Body of pancreas (tissue), 4 donors: ENCODE data around the gene BMP10. TPM values are rescaled to one million over a fixed set of nuclear protein-coding genes. Genes with fewer than 3 reads are reported as not detected.
"Not testable (repeated sequence)": the region's sequence is repeated elsewhere in the genome, so short reads cannot be mapped to it uniquely, and the experiment has no call there.

Source experiments
- ATAC-seq: fragments of 150-250 bp; one replicate; pipeline ENCODE4 v1.9.1; 2016
- DNase-seq, 4 donors: peaks; one replicate each; pipeline ENCODE4 v3.0.0-alpha.2; 2019
- H3K27ac ChIP-seq, 4 donors: fragments of 200-600 bp; sonication (generic); 1 replicate in 3 of 4; 2 replicates in 1 of 4; pipeline versions ENCODE4 v1.5.1 to v1.6.1; 2016 to 2019; ENCODE audit warnings: mild to moderate bottlenecking in 1 of 4, mixed read lengths in 1 of 4, moderate library complexity in 1 of 4
- H3K27me3 ChIP-seq, 2 donors: fragments of 200-600 bp; sonication (generic); one replicate each; pipeline ENCODE4 v1.6.0; 2016; ENCODE audit warnings: mild to moderate bottlenecking in 1 of 2
- H3K36me3 ChIP-seq, 2 donors: fragments of 200-600 bp; sonication (generic); replicated peaks in 1 of 2; 2 replicates each; pipeline ENCODE4 v1.5.1; 2016; ENCODE audit warnings: low read depth in 2 of 2; ENCODE audit not compliant: insufficient read depth in 1 of 2
- H3K4me1 ChIP-seq: fragments of 200-600 bp; sonication (generic); one replicate; pipeline ENCODE4 v1.6.0; 2016
- H3K4me3 ChIP-seq, 2 donors: fragments of 200-600 bp; sonication (generic); 1 replicate in 1 of 2; 2 replicates in 1 of 2; pipeline ENCODE4 v1.5.1; 2016 to 2019
- H3K9me3 ChIP-seq, 3 donors: fragments of 200-600 bp; sonication (generic); 1 replicate in 2 of 3; 2 replicates in 1 of 3; pipeline ENCODE4 v1.5.1; 2016
- CTCF ChIP-seq, 7 experiments: fragments of 450-650 bp in 4 of 7; fragments of 200-600 bp in 3 of 7; sonication (generic) in 3 of 7; IDR thresholded peaks; one replicate each; pipeline ENCODE4 v1.5.1; 2016 to 2019; ENCODE audit warnings: antibody characterized with exemption in 7 of 7
- POLR2A ChIP-seq, 3 donors: fragments of 450-650 bp; IDR thresholded peaks; one replicate each; pipeline ENCODE4 v1.6.1; 2016; ENCODE audit warnings: antibody characterized with exemption in 3 of 3, mild to moderate bottlenecking in 2 of 3
- WGBS, 2 donors: methylation state at CpG; one replicate each; pipeline ENCODE4 v1.1.5; 2017; 5-methylcytosine and 5-hydroxymethylcytosine counted together
- intact Hi-C: fragments of 100-400 bp; cut with DNase I; formaldehyde crosslinking; loops from one replicate; pipeline ENCODE4 v1.15.1; 2023
- total RNA-seq, 2 donors: library from RNA; depleted of rRNA; stranded (reverse); fragments of >200 nt; gene quantifications; one replicate each; pipeline ENCODE4 v1.1.0, GENCODE V29; 2016

Gene BMP10
- total RNA-seq, 2 donors from 2014 or later: not detected

GRCh38 chr2:68901199-68901514 is 30.0 kb upstream of the BMP10 start:
- Histone ChIP-seq H3K9me3 (no peaks in the 10 kb centered on the region), H3K27me3 (no peaks in the 10 kb centered on the region), H3K4me1 (no peaks in the 10 kb centered on the region), H3K36me3 (no peaks in the 10 kb centered on the region), H3K27ac (no peak overlapping the region), H3K4me3 (no peak overlapping the region)
- no peak for DNase-seq
- 43 to 62% methylated on average over 4 of the region's 4 CpGs for WGBS, 2 donors
- TF ChIP-seq CTCF (IDR thresholded peaks at IDR 0.05) (no peak), POLR2A (IDR thresholded peaks at IDR 0.05) (no peak)
- intact Hi-C loops: no loop called here
- ATAC-seq: no peak

GRCh38 chr2:68900496-68901198 is 29.4 kb upstream of the BMP10 start:
- Histone ChIP-seq H3K4me3 (no peak overlapping the region), H3K36me3 (no peaks in the 10 kb centered on the region), H3K4me1 (no peaks in the 10 kb centered on the region), H3K27me3 (no peaks in the 10 kb centered on the region), H3K27ac (no peak overlapping the region), H3K9me3 (no peaks in the 10 kb centered on the region)
- 66 to 88% methylated on average over 5 of the region's 5 CpGs for WGBS, 2 donors
- TF ChIP-seq CTCF (IDR thresholded peaks at IDR 0.05): no peak
- no peak for TF ChIP-seq POLR2A (IDR thresholded peaks at IDR 0.05)
- intact Hi-C loops: no loop called here
- ATAC-seq (no peak), DNase-seq (no peak)

- H3K4me1 ChIP-seq, H3K9me3 ChIP-seq, intact Hi-C loops, H3K27me3 ChIP-seq, DNase-seq, H3K27ac ChIP-seq, H3K36me3 ChIP-seq, H3K4me3 ChIP-seq, ATAC-seq: not testable (repeated sequence)
- WGBS, 2 donors: 84 to 92% methylated on average over 5 to 6 of the region's 6 CpGs
Measured at GRCh38 chr2:68895981-68896380, 24.8 kb upstream of the BMP10 start.

GRCh38 chr2:68889500-68889899 is 18.3 kb upstream of the BMP10 start:
- no peak for ATAC-seq

GRCh38 chr2:68889021-68889420 is 17.8 kb upstream of the BMP10 start:
- intact Hi-C loops: no loop called here
- 70 to 81% methylated on average over 1 of the region's 1 CpG for WGBS, 2 donors

More at GRCh38 chr2:68889500-68889899, 18.3 kb upstream of the BMP10 start:
- H3K27ac ChIP-seq: no peak overlapping the region
- H3K36me3 ChIP-seq: no peaks in the 10 kb centered on the region
- H3K4me3 ChIP-seq: no peak overlapping the region
- TF ChIP-seq POLR2A (IDR thresholded peaks at IDR 0.05) (no peak), CTCF (IDR thresholded peaks at IDR 0.05) (no peak)
- intact Hi-C loops: no loop called here
- H3K27me3 ChIP-seq: no peaks in the 10 kb centered on the region
- no peaks in the 10 kb centered on the region for H3K9me3 ChIP-seq
- no peak for DNase-seq
- 64 to 70% methylated on average over 11 of the region's 12 CpGs for WGBS, 2 donors
- no peaks in the 10 kb centered on the region for H3K4me1 ChIP-seq

More at GRCh38 chr2:68889021-68889420, 17.8 kb upstream of the BMP10 start:
- H3K4me3 ChIP-seq: no peak overlapping the region
- H3K27ac ChIP-seq: no peak overlapping the region
- ATAC-seq (no peak), DNase-seq (no peak)
- no peaks in the 10 kb centered on the region for H3K36me3 ChIP-seq
- H3K27me3 ChIP-seq: no peaks in the 10 kb centered on the region
- H3K9me3 ChIP-seq: no peaks in the 10 kb centered on the region
- no peak for TF ChIP-seq POLR2A (IDR thresholded peaks at IDR 0.05)
- TF ChIP-seq CTCF (IDR thresholded peaks at IDR 0.05): no peak
- H3K4me1 ChIP-seq: no peaks in the 10 kb centered on the region
